Sigmoid colon (tissue), 4 donors: ENCODE data around the gene CHRM4.

ENCODE experiments used
- CTCF ChIP-seq, 4 experiments: fragments of 450-650 bp in 3 of 4; fragments of 200-600 bp in 1 of 4; IDR thresholded peaks; one replicate each; pipeline ENCODE4 v1.5.1; 2016 to 2019; ENCODE audit warnings: antibody characterized with exemption in 4 of 4, mild to moderate bottlenecking in 3 of 4, moderate library complexity in 2 of 4
- EP300 ChIP-seq, 4 donors: sonication (generic); formaldehyde crosslinking; IDR thresholded peaks; one replicate each; pipeline ENCODE4 v1.6.1; 2017; ENCODE audit warnings: antibody characterized with exemption in 4 of 4
- POLR2A ChIP-seq, 2 donors: fragments of 450-650 bp; IDR thresholded peaks; one replicate each; pipeline ENCODE4 v1.6.1; 2016; ENCODE audit warnings: antibody characterized with exemption in 2 of 2, mild to moderate bottlenecking in 2 of 2, moderate library complexity in 2 of 2

GRCh38 chr11:46346886-46347636 is 44.5 kb downstream of the CHRM4 start, which contains the start of gene DGKZ:
- no peak for TF ChIP-seq POLR2A (IDR thresholded peaks at IDR 0.05)
- TF ChIP-seq CTCF (IDR thresholded peaks at IDR 0.05) = peak in 2 of 4 experiments; percentile 9 to 74
- no peak for TF ChIP-seq EP300 (IDR thresholded peaks at IDR 0.05)
